Measurements from ENCODE around the gene SETD3.

- no peak for TF ChIP-seq CTCF (IDR thresholded peaks at IDR 0.05; ENCODE audit: low read depth, low read length)
- TF ChIP-seq EZH2phosphoT487 (IDR thresholded peaks at IDR 0.05; ENCODE audit: low read depth), result no peak
Measured at GRCh38 chr14:99497341-99497740, 16.7 kb upstream of the SETD3 start.

Data from OCI-LY3 (cell line).